K562 (cell line): ENCODE data around the gene ANKRD60. TPM values are rescaled to one million over a fixed set of nuclear protein-coding genes. Genes with fewer than 3 reads are reported as not detected.

Experiments
- ATAC-seq: fragments of 200-7000 bp; cut with Tn5 transposase; 3 replicates; pipeline ENCODE4 v1.9.1; 2020; ENCODE audit warnings: moderate library complexity
- BruUV-seq: library from RNA; stranded (reverse); fragments of 400-500 nt; replicated peaks from 2 replicates; lab custom pipeline; 2021; lab: Mats Ljungman, UMichigan
- CTCF ChIA-PET: fragments of 300-600 bp; formaldehyde crosslinking; extraction: SDS; loops from one replicate; lab custom pipeline; 2021; ENCODE audit warnings: low intra/inter-chr PET ratio; lab: Yijun Ruan, JAX
- POLR2A ChIA-PET: fragments of 300-600, 350-650 bp; sonication (Branson Sonifier 250); formaldehyde crosslinking; extraction: SDS; loops from one replicate; lab custom pipeline; 2021; ENCODE audit warnings: antibody characterized with exemption, inconsistent platforms; lab: Yijun Ruan, JAX
- DNase-seq, 4 experiments: peaks; one replicate each; pipeline versions ENCODE4 v3.0.0 to v3.0.0-alpha.2; 2011 to 2018; ENCODE audit warnings: low spot score in 3 of 4, mixed read lengths in 3 of 4; ENCODE audit errors: extremely low read depth in 1 of 4
- FAIRE-seq: peaks from 2 replicates; lab custom pipeline; 2011; peaks lifted over from hg19 to GRCh38; lab: Jason Lieb, UNC
- H2AFZ ChIP-seq: 2 replicates; pipeline ENCODE4 v1.6.0; 2011; ENCODE audit warnings: low read depth, low read length, control low read depth, inconsistent platforms
- H3K27ac ChIP-seq: fragments of 200-600 bp; 3 replicates; pipeline ENCODE4 v1.8.0; 2011; ENCODE audit warnings: low read depth, mild to moderate bottlenecking, control low read depth, inconsistent platforms, low read length, moderate library complexity, mixed read lengths; ENCODE audit errors: extremely low read depth
- H3K27me3 ChIP-seq, 2 experiments: fragments of 300-600 bp in 1 of 2; 2 replicates in 1 of 2; 3 replicates in 1 of 2; pipeline versions ENCODE4 v1.6.0 to v1.8.0; 2011; ENCODE audit warnings: inconsistent platforms in 2 of 2, low read length in 2 of 2, mild to moderate bottlenecking in 1 of 2, mixed read lengths in 1 of 2, moderate library complexity in 1 of 2; ENCODE audit not compliant: control insufficient read depth in 2 of 2, insufficient read depth in 2 of 2
- H3K36me3 ChIP-seq: fragments of 300-600 bp; 3 replicates; pipeline ENCODE4 v1.8.0; 2011; ENCODE audit warnings: mild to moderate bottlenecking, low read length, inconsistent platforms; ENCODE audit not compliant: control insufficient read depth, insufficient read depth
- H3K4me1 ChIP-seq, 2 experiments: fragments of 200-600 bp in 1 of 2; replicated peaks in 1 of 2; 2 replicates in 1 of 2; 3 replicates in 1 of 2; pipeline versions ENCODE4 v1.5.1 to v1.8.0; 2011; ENCODE audit warnings: inconsistent platforms in 2 of 2, low read length in 2 of 2, mild to moderate bottlenecking in 1 of 2, mixed read lengths in 1 of 2, moderate library complexity in 1 of 2; ENCODE audit not compliant: control insufficient read depth in 2 of 2, insufficient read depth in 2 of 2
- H3K4me2 ChIP-seq: 2 replicates; pipeline ENCODE4 v1.6.1; 2011; ENCODE audit warnings: low read length, control low read depth, inconsistent platforms, mixed read lengths; ENCODE audit not compliant: insufficient read depth
- H3K4me3 ChIP-seq: fragments of 200-600 bp; sonication (generic), shearing (Covaris generic); 2 replicates; pipeline ENCODE4 v1.5.1; 2016; ENCODE audit warnings: control low read depth, inconsistent platforms
- H3K79me2 ChIP-seq: fragments of 200-600 bp; 3 replicates; pipeline ENCODE4 v1.8.0; 2011; ENCODE audit warnings: low read length, inconsistent platforms; ENCODE audit not compliant: control insufficient read depth, insufficient read depth
- H3K9ac ChIP-seq, 2 experiments: 2 replicates each; pipeline versions ENCODE4 v1.6.0 to v1.6.1; 2011; ENCODE audit warnings: low read depth in 2 of 2, low read length in 2 of 2, control low read depth in 1 of 2, inconsistent platforms in 1 of 2, mild to moderate bottlenecking in 1 of 2, mixed read lengths in 1 of 2; ENCODE audit not compliant: insufficient read depth in 1 of 2
- H3K9me1 ChIP-seq: one replicate; pipeline ENCODE4 v1.6.0; 2011; ENCODE audit warnings: inconsistent platforms, mild to moderate bottlenecking, low read length, moderate library complexity; ENCODE audit not compliant: control insufficient read depth, insufficient read depth
- H3K9me3 ChIP-seq: replicated peaks from 2 replicates; pipeline ENCODE4 v1.5.1; 2011; ENCODE audit warnings: low read depth, low read length, inconsistent platforms; ENCODE audit not compliant: control insufficient read depth, insufficient read depth
- H4K20me1 ChIP-seq: replicated peaks from 2 replicates; pipeline ENCODE4 v1.6.1; 2011; ENCODE audit warnings: low read length, inconsistent platforms, mixed read lengths; ENCODE audit not compliant: control insufficient read depth, insufficient read depth
- GATA2 ChIP-seq: sonication (generic); formaldehyde crosslinking; IDR thresholded peaks from 2 replicates; pipeline ENCODE4 v1.4.0; 2020; ENCODE audit warnings: mild to moderate bottlenecking, missing genetic modification reagents
- NCOA1 ChIP-seq: fragments of 450-650 bp; IDR thresholded peaks from 2 replicates; pipeline ENCODE4 v1.6.1; 2016; ENCODE audit warnings: low read depth
- SREBF1 ChIP-seq: fragments of 150-350 bp; IDR thresholded peaks from 2 replicates; pipeline ENCODE4 v1.6.1; 2014; ENCODE audit warnings: antibody characterized with exemption, low read depth, low read length, borderline replicate concordance
- USF2 ChIP-seq: sonication (generic); formaldehyde crosslinking; IDR thresholded peaks from 2 replicates; pipeline ENCODE4 v1.5.0; 2020; ENCODE audit warnings: missing genetic modification reagents
- ZEB2 ChIP-seq: fragments of 450-650 bp; IDR thresholded peaks from 2 replicates; pipeline ENCODE4 v1.6.1; 2016
- WGBS: fragments of 100-300 bp; shearing (Covaris generic); methylation state at CpG from one replicate; pipeline ENCODE4 v1.1.6; 2016; ENCODE audit warnings: low coverage, mixed read lengths; ENCODE audit not compliant: insufficient coverage; ENCODE audit errors: missing lambda C conversion rate; 5-methylcytosine and 5-hydroxymethylcytosine counted together
- in situ Hi-C: fragments of 300-500 bp; cut with MboI; formaldehyde crosslinking; loops from 4 replicates; pipeline ENCODE4 v1.15.0; 2018; ENCODE audit warnings: inconsistent platforms, mixed read lengths
- intact Hi-C: fragments of 100-400 bp; cut with micrococcal nuclease; formaldehyde crosslinking; loops from 2 replicates; pipeline ENCODE4 v1.14.2; 2022
- polyA plus RNA-seq, 8 experiments: library from polyadenylated mRNA; depleted of rRNA in 4 of 8; stranded (reverse) in 5 of 8; unstranded in 3 of 8; fragments of >200 nt; fragmentation: Nextera tagmentation in 2 of 8; fragmentation: Illumina TruSeq in 1 of 8; extraction: Ambion mirVana in 2 of 8; extraction: Trizol in 1 of 8; gene quantifications; 2 replicates each; pipeline versions ENCODE4 v1.2.1 to v1.2.3, GENCODE V29; 2011 to 2014; ENCODE audit warnings: inconsistent platforms in 1 of 8, missing spikeins in 1 of 8
- total RNA-seq, 7 experiments: library from RNA; depleted of rRNA in 6 of 7; stranded (reverse); fragments of >200 nt in 6 of 7; fragmentation: Illumina TruSeq in 2 of 7; extraction: Trizol in 2 of 7; gene quantifications; 2 replicates each; pipeline versions ENCODE4 v1.2.1 to v1.2.3, GENCODE V29; 2011 to 2021; ENCODE audit warnings: low replicate concordance in 1 of 7
- TF ChIP-seq, protein P1 (sequence below): fragments of 250-450 bp; sonication (Bioruptor Pico); IDR thresholded peaks from 2 replicates; pipeline ENCODE4 v1.4.0; 2020; ENCODE audit warnings: mild to moderate bottlenecking, moderate library complexity

ANKRD60 gene
- total and polyA plus RNA-seq, 9 of the 15 experiments (the other 6 are each of a cell fraction or from before 2014, with no cell fraction given): not detected

GRCh38 chr20:58168843-58169242 lies 59.6 kb downstream of the ANKRD60 start:
- in situ Hi-C loops: no loop called here
- intact Hi-C loops: no loop called here
- Histone ChIP-seq H3K36me3 (no peaks in the 10 kb centered on the region), H3K9me3 (no peaks in the 10 kb centered on the region), H3K27me3 (peaks cover 24 to 52% of the 10 kb centered on the region in 2 experiments), H3K4me1 (peaks cover 0 to 4% of the 10 kb centered on the region in 2 experiments; a peak in 2 of 5 replicates), H3K79me2 (no peaks in the 10 kb centered on the region), H3K4me2 (no peak overlapping the region), H4K20me1 (no peaks in the 10 kb centered on the region), H3K9ac (no peak overlapping the region), H3K27ac (no peak overlapping the region), H3K4me3 (no peak overlapping the region), H3K9me1 (no peaks in the 10 kb centered on the region), H2AFZ (no peak overlapping the region)
- TF ChIP-seq USF2 (CRISPR knock-in tag): no peak
- no peak for TF ChIP-seq SREBF1
- TF ChIP-seq, protein P1, sequence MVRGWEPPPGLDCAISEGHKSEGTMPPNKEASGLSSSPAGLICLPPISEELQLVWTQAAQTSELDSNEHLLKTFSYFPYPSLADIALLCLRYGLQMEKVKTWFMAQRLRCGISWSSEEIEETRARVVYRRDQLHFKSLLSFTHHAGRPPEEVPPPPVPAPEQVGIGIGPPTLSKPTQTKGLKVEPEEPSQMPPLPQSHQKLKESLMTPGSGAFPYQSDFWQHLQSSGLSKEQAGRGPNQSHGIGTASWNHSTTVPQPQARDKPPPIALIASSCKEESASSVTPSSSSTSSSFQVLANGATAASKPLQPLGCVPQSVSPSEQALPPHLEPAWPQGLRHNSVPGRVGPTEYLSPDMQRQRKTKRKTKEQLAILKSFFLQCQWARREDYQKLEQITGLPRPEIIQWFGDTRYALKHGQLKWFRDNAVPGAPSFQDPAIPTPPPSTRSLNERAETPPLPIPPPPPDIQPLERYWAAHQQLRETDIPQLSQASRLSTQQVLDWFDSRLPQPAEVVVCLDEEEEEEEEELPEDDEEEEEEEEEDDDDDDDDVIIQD (CRISPR knock-in tag): no peak
- TF ChIP-seq ZEB2: no peak
- no peak for TF ChIP-seq NCOA1
- no peak for TF ChIP-seq GATA2 (CRISPR knock-in tag)
- ChIA-PET CTCF (no interaction called here), POLR2A (interaction anchor here (0.6 to 0.7 kb wide), 3 partner anchors 10 to 1580 kb away, joined by 3 read pairs; no protein-coding TSS in a partner anchor)
- 3% methylated on average over 4 of the region's 4 CpGs for WGBS
- DNase-seq: no peak
- no peak for ATAC-seq
- FAIRE-seq: no peak
- BruUV-seq: no TSS peak
